B cell (primary cell): ENCODE measurements around the gene LRRC32. TPM values are rescaled to one million over a fixed set of nuclear protein-coding genes. Genes with fewer than 3 reads are reported as not detected.

Source experiments
- ATAC-seq: fragments of 200-7000 bp; cut with Tn5 transposase; one replicate; pipeline ENCODE4 v1.10.0; 2021; ENCODE audit warnings: low read depth, mild to moderate bottlenecking, moderate number of reproducible peaks, moderate library complexity
- CTCF ChIA-PET: fragments of 350-600 bp; sonication (Branson Sonifier 250); formaldehyde crosslinking; loops from one replicate; lab custom pipeline; 2021; ENCODE audit warnings: antibody characterized with exemption, inconsistent platforms; lab: Charles Lee
- POLR2A ChIA-PET: fragments of 350-600 bp; sonication (Branson Sonifier 250); formaldehyde crosslinking; loops from one replicate; lab custom pipeline; 2021; ENCODE audit warnings: antibody characterized with exemption; lab: Charles Lee
- DNase-seq: peaks from one replicate; pipeline ENCODE4 v3.0.0; 2013
- H2AFZ ChIP-seq: 2 replicates; pipeline ENCODE4 v1.6.1; 2012; ENCODE audit warnings: mild to moderate bottlenecking, low read depth, low read length; ENCODE audit not compliant: insufficient read depth, poor library complexity, severe bottlenecking
- H3K27ac ChIP-seq, 2 donors: 1 replicate in 1 of 2; 2 replicates in 1 of 2; pipeline ENCODE4 v1.5.1; 2012 to 2013; ENCODE audit warnings: low read length in 2 of 2, mild to moderate bottlenecking in 2 of 2, moderate library complexity in 1 of 2
- H3K27me3 ChIP-seq, 4 experiments: fragments of 200-600 bp in 1 of 4; sonication (generic) in 1 of 4; replicated peaks in 1 of 4; 1 replicate in 2 of 4; 2 replicates in 2 of 4; pipeline versions ENCODE4 v1.6.1 to v1.7.0; 2013 to 2016; ENCODE audit warnings: low read length in 3 of 4, mild to moderate bottlenecking in 2 of 4, mixed read lengths in 1 of 4, moderate library complexity in 1 of 4; ENCODE audit not compliant: insufficient read depth in 4 of 4, control insufficient read depth in 3 of 4; ENCODE audit errors: control extremely low read depth in 1 of 4
- H3K36me3 ChIP-seq, 2 experiments: replicated peaks in 1 of 2; 1 replicate in 1 of 2; 2 replicates in 1 of 2; pipeline versions ENCODE4 v1.6.1 to v1.7.1; 2013; ENCODE audit warnings: low read length in 1 of 2; ENCODE audit not compliant: insufficient read depth in 2 of 2, control insufficient read depth in 1 of 2; ENCODE audit errors: control extremely low read depth in 1 of 2, extremely low read depth in 1 of 2
- H3K4me1 ChIP-seq, 2 donors: fragments of 200-600 bp in 1 of 2; sonication (generic) in 1 of 2; 1 replicate in 1 of 2; 2 replicates in 1 of 2; pipeline versions ENCODE4 v1.5.1 to v1.6.1; 2013 to 2017; ENCODE audit warnings: low read length in 2 of 2; ENCODE audit not compliant: control insufficient read depth in 2 of 2, insufficient read depth in 2 of 2
- H3K4me2 ChIP-seq: replicated peaks from 2 replicates; pipeline ENCODE3; 2012; ENCODE audit warnings: mild to moderate bottlenecking, low read depth, low read length; ENCODE audit not compliant: poor library complexity, severe bottlenecking
- H3K4me3 ChIP-seq, 5 experiments: fragments of 200-600 bp in 1 of 5; sonication (generic) in 1 of 5; 1 replicate in 3 of 5; 2 replicates in 2 of 5; pipeline versions ENCODE4 v1.5.1 to v1.7.0; 2011 to 2016; ENCODE audit warnings: low read length in 4 of 5, mild to moderate bottlenecking in 4 of 5, low read depth in 2 of 5, control low read depth in 1 of 5, moderate library complexity in 1 of 5; ENCODE audit not compliant: insufficient read depth in 1 of 5; ENCODE audit errors: control extremely low read depth in 1 of 5, extremely low read depth in 1 of 5
- H3K79me2 ChIP-seq: fragments of 200-600 bp; sonication (generic); one replicate; pipeline ENCODE4 v1.6.0; 2016; ENCODE audit warnings: low read length; ENCODE audit not compliant: control insufficient read depth, insufficient read depth
- H3K9ac ChIP-seq: fragments of 200-600 bp; sonication (generic); 2 replicates; pipeline ENCODE4 v1.6.1; 2017; ENCODE audit warnings: mild to moderate bottlenecking, low read length, moderate library complexity
- H3K9me3 ChIP-seq, 3 donors: one replicate each; pipeline versions ENCODE4 v1.6.1 to v1.7.1; 2013; ENCODE audit warnings: low read length in 2 of 3; ENCODE audit not compliant: control insufficient read depth in 2 of 3, insufficient read depth in 1 of 3; ENCODE audit errors: control extremely low read depth in 1 of 3
- H4K20me1 ChIP-seq: 2 replicates; pipeline ENCODE4 v1.6.0; 2012; ENCODE audit warnings: mild to moderate bottlenecking, low read length; ENCODE audit not compliant: insufficient read depth, control insufficient read depth, poor library complexity, severe bottlenecking
- H3K27ac Mint-ChIP-seq: one replicate; pipeline ENCODE4 v1.8.0; 2021; ENCODE audit warnings: mixed read lengths
- H3K27me3 Mint-ChIP-seq: one replicate; pipeline ENCODE4 v1.8.0; 2021; ENCODE audit warnings: mixed read lengths
- H3K4me1 Mint-ChIP-seq: one replicate; pipeline ENCODE4 v1.8.0; 2021; ENCODE audit warnings: mixed read lengths
- H3K4me3 Mint-ChIP-seq: one replicate; pipeline ENCODE4 v1.8.0; 2021; ENCODE audit warnings: mixed read lengths
- H3K9me3 Mint-ChIP-seq: one replicate; pipeline ENCODE4 v1.8.0; 2022; ENCODE audit warnings: mixed read lengths; ENCODE audit not compliant: insufficient read depth
- EZH2 ChIP-seq: IDR thresholded peaks from 2 replicates; pipeline ENCODE4 v1.6.1; 2012; ENCODE audit warnings: borderline replicate concordance, low read depth, mild to moderate bottlenecking, moderate library complexity, low read length; ENCODE audit not compliant: insufficient read depth, poor library complexity, severe bottlenecking
- WGBS: methylation state at CpG from one replicate; pipeline ENCODE4 v1.1.5; 2013; ENCODE audit warnings: missing lambda C conversion rate; ENCODE audit not compliant: insufficient coverage; 5-methylcytosine and 5-hydroxymethylcytosine counted together
- intact Hi-C: fragments of 100-400 bp; cut with micrococcal nuclease; formaldehyde crosslinking; loops from one replicate; pipeline ENCODE4 v1.10.0; 2022
- polyA plus RNA-seq: library from polyadenylated mRNA; depleted of rRNA; stranded (reverse); fragments of >200 nt; gene quantifications from 2 replicates; pipeline ENCODE4 v1.2.3, GENCODE V29; 2012
- total RNA-seq, 2 donors: library from RNA; stranded (reverse); fragments of 120-200 nt in 1 of 2; gene quantifications; 1 replicate in 1 of 2; 2 replicates in 1 of 2; pipeline versions ENCODE4 v1.2.3 to v1.2.4, GENCODE V29; 2013 to 2022
- TF ChIP-seq, protein P1 (sequence below): fragments of 200-600 bp; IDR thresholded peaks from one replicate; pipeline ENCODE4 v1.8.0; 2022; ENCODE audit warnings: antibody characterized with exemption, mild to moderate bottlenecking

LRRC32 gene
- total and polyA plus RNA-seq, 2 donors (not counting 1 experiment from before 2014, with no cell fraction given), result 0.60 to 1.4 TPM

DNA sequence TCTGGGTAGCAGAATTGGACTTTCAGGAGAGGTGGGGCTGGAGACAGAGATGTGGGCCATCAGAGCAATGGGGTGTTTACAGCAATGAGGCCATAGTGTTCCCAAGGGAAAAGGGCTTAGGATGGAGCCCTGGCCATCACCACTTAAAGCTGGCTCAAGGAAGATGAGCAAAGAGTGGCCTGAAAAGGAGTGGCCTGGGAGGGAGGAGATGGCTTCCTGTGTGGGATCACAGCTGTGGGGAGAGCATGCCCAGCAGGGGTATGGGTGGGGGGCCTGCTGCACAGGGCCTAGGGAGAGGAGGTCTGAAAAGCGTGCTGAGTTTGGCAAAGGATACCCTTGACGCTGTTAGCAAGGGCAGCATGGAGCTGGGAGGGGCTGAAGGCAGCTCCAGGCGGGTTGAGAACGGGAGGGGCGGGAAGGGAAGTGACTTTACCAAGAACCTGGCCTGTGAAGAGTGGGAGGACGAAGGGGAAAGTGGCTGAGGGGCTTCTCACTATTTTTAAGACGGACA lies 13.9 kb downstream of the LRRC32 start:
- H4K20me1 ChIP-seq, result no peaks in the 10 kb centered on the region
- peaks cover 21% of the 10 kb centered on the region for H3K27me3 Mint-ChIP-seq
- H2AFZ ChIP-seq, result no peak overlapping the region
- WGBS, result 59% methylated on average over 7 of the region's 7 CpGs
- H3K9ac ChIP-seq, result no peak overlapping the region
- no peak overlapping the region for H3K4me3 Mint-ChIP-seq
- H3K27me3 ChIP-seq, result peaks cover 0 to 25% (median 4%) of the 10 kb centered on the region in 4 experiments
- H3K27ac Mint-ChIP-seq, result no peak overlapping the region
- H3K9me3 Mint-ChIP-seq, result no peaks in the 10 kb centered on the region
- ChIA-PET CTCF (interaction anchor here (0.6 to 2.6 kb wide), 4 partner anchors 23 to 58 kb away, joined by 3 to 10 read pairs (median 4); no protein-coding TSS in a partner anchor), POLR2A (no interaction called here)
- peaks cover 21% of the 10 kb centered on the region for H3K4me1 Mint-ChIP-seq
- no peak overlapping the region for H3K4me3 ChIP-seq
- H3K9me3 ChIP-seq, result no peaks in the 10 kb centered on the region
- ATAC-seq (no peak), DNase-seq (no peak)
- H3K4me1 ChIP-seq, result peaks cover 21% of the 10 kb centered on the region in 2 donors
- peak overlapping the region; percentile 53 for H3K4me2 ChIP-seq
- no peak for TF ChIP-seq EZH2
- TF ChIP-seq, protein P1, sequence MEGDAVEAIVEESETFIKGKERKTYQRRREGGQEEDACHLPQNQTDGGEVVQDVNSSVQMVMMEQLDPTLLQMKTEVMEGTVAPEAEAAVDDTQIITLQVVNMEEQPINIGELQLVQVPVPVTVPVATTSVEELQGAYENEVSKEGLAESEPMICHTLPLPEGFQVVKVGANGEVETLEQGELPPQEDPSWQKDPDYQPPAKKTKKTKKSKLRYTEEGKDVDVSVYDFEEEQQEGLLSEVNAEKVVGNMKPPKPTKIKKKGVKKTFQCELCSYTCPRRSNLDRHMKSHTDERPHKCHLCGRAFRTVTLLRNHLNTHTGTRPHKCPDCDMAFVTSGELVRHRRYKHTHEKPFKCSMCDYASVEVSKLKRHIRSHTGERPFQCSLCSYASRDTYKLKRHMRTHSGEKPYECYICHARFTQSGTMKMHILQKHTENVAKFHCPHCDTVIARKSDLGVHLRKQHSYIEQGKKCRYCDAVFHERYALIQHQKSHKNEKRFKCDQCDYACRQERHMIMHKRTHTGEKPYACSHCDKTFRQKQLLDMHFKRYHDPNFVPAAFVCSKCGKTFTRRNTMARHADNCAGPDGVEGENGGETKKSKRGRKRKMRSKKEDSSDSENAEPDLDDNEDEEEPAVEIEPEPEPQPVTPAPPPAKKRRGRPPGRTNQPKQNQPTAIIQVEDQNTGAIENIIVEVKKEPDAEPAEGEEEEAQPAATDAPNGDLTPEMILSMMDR, result no peak
- H3K27ac ChIP-seq, result no peak overlapping the region
- intact Hi-C loops, result loop anchor here (1.0 kb wide), 1 partner anchor 15 kb away; no protein-coding TSS in a partner anchor
- no peaks in the 10 kb centered on the region for H3K36me3 ChIP-seq
- no peaks in the 10 kb centered on the region for H3K79me2 ChIP-seq

GRCh38 chr11:76656050-76656531 lies 14.5 kb downstream of the LRRC32 start:
- Histone ChIP-seq H3K36me3 (no peaks in the 10 kb centered on the region), H3K4me3 (no peak overlapping the region), H3K9ac (no peak overlapping the region), H3K79me2 (no peaks in the 10 kb centered on the region), H3K27ac (no peak overlapping the region), H3K4me2 (no peak overlapping the region), H3K27me3 (peaks cover 0 to 25% (median 4%) of the 10 kb centered on the region in 4 experiments), H4K20me1 (no peaks in the 10 kb centered on the region), H3K9me3 (no peaks in the 10 kb centered on the region), H2AFZ (no peak overlapping the region), H3K4me1 (peaks cover 21% of the 10 kb centered on the region in 2 donors)
- no peak for ATAC-seq
- TF ChIP-seq, protein P1, result no peak
- no peak for TF ChIP-seq EZH2
- WGBS, result 93% methylated on average over 8 of the region's 8 CpGs
- no peak overlapping the region for H3K4me3 Mint-ChIP-seq
- intact Hi-C loops, result no loop called here
- ChIA-PET POLR2A (no interaction called here), CTCF (interaction anchor here (0.6 to 2.6 kb wide), 3 partner anchors 32 to 58 kb away, joined by 4 to 10 read pairs (median 5); no protein-coding TSS in a partner anchor)
- H3K4me1 Mint-ChIP-seq, result peaks cover 21% of the 10 kb centered on the region
- H3K9me3 Mint-ChIP-seq, result no peaks in the 10 kb centered on the region
- peaks cover 20% of the 10 kb centered on the region for H3K27me3 Mint-ChIP-seq
- DNase-seq, result no peak
- no peak overlapping the region for H3K27ac Mint-ChIP-seq
